ENCODE measurements around the gene KLRG1.

The KLRG1 gene

GRCh38 chr12:8989413-8989812 lies at the start of gene KLRG1:
Gene KLRG1 (plus strand): TSS chr12:8989546. CDS start chr12:8989636, 90 bp downstream.
- DNase-seq (ENCODE audit: low read depth in 2 of 2): no peak

DNA sequence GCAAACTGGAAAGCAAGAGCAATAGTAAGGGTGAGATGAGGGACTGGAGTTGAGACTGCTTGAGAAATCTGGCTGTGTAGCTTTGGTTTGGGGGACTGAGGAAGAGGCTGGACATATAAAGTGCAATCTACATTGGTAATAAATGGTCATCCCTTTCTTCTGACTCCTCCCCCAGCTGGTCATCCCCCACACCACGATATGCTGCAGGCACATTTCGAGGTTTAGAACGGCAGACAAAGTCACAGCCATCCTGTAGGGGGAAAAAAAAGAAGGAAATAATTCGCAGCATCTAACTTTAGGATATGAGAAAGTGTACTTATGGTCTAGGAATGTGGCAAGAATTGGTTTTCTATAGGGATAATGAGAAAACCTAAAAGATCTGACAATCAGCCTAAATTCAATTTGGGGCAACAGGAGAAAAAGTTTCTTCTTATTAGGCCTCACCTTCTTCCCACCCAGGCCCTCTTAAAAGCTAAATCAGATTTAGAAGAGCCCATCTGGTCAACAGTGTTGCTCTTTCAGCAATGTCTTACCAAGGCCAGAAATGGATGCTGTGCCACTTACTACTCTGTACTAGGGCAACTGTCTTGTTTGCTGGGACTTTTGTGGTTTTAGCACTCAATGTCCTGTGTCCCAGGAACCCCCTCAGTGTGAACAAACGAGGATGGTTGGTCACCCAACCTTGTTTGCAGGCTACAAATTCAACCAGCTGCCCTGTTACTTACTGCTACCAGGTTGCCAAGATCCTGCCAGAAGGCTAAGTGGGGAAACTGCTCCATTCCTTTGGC lies 47.5 kb upstream of the KLRG1 start:
- no peak for DNase-seq (ENCODE audit: low read depth in 2 of 2)

DNA sequence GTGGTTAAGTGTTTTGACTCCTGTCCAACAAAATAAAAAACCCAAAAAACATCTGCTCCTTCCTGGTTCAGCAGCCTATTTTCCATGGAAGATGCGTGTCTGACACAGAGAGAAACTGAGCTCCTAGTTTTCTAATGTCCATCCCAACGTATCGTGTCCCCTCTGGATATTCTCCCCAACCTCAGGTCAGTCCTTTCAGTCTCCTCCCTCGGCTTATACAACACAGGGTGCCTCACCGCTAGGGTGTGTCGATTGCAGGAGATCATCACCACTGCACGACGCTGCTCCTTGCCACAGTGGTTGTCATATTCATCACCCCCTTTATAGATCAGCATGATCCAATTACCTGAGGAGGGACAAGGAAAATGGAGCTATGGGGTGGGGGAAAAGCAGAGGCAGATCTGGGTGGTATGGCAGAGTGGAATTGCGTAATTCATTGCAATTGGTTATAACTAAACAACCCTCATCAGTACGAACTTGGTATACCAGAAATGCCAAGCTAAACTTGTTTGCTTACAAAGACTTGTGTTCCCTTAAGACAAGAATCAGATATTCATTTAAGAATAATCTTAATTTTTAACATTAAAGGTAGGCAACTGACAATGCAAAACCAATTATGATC lies 45.7 kb upstream of the KLRG1 start:
- DNase-seq (ENCODE audit: low read depth in 2 of 2): no peak

DNA sequence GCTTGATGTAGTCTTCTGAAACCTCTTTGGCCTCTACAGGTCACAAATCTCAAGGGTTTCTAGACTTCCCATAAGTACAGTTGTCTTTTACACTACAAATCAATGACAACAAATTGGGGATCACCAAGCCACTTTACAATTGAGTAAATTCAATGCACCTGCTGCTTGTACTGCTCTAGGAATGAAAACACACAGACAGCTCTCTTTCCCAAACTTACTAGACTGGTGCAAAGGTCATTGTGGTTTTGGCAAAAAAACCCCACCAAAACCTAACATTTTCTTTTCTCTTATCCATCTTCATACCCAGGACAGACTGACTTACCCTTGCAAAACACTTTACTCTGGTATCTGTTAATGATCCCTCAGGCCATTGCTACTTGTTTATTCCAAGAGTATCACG lies 42.6 kb upstream of the KLRG1 start:
- no peak for DNase-seq (ENCODE audit: low read depth in 2 of 2)

GRCh38 chr12:8947737-8948136 lies 41.6 kb upstream of the KLRG1 start:
- no peak for DNase-seq (ENCODE audit: low read depth in 2 of 2)

DNA sequence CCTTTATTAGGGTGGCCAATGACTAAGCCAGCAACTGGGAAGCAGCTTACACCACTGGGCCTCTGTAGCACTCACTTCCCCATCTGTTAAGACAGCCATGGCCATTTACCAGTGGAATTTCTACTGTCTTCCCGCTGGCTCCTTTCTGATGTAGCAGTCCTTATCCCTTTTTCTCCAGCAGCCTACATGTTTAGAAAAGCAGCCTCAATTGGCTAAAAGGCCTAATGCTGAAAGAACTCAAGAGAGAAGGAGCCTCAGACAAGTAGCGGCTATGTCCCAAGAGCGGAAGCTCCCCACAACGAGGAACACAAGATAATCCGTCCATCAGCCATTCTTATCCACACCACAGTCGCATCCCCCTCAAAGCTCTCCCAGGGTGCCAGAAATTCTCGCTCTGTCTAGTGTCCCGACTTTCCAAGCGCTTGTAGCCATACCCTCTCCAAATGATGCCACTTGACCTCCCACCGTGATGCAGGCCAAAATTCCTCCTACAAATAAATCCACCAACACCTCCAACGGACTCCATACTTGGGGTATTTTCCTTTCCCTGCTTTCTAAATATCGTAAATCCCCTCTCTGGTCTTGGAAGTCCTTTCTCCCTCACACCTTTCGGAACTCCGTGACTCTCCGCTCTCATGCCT lies 40.5 kb upstream of the KLRG1 start:
- DNase-seq (ENCODE audit: low read depth in 2 of 2): no peak

DNA sequence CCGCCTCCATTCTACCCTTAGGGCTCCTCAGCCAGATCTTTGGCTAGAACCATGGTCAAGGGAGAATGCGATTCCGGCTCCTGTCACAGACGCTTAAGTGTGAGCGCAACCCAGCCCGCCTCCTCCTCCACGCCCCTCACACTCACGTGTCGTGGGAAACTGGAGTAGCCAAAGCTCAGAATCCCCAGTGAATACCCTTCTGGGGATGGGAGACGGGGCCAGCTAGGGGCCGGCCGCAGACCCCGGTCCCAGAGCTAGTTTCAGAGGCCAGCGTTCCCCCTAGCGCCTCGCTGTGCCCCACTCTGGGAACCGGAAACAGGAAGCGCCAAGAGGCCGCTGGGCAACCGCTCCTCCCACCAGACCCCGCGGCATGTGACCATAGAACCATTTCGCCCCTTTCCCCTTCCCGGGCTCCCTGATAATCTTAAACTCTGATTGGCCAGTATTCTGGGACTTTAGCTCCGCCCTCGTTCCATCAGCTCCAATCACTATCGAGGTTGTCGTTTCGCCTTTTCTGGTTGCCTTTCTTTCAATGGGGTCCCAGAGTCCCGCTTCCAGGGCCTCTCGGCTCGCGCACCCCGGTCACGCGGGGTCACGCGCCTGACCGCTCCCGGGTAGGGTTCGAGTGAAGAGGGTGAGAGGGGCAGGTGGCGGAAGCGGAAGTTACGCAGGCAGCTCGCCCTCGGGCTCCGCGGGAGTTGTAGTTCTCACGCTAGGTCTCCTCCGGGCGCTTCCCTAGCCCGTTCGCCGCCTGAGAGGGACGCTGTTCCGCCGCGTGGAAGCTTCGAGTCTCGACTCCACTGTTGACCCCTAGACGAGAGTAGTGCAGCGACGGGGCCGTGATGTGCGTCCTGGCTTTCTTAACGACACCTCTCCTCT lies 39.8 kb upstream of the KLRG1 start, which contains the start of gene M6PR:
Gene M6PR, minus strand, starts transcription at position 304 of the 879 bp plus-strand sequence. CDS start 3,241 bp downstream, outside the sequence.
- peak; percentile 84 to 88 for DNase-seq (ENCODE audit: low read depth in 2 of 2)

- no peak for DNase-seq (ENCODE audit: low read depth in 2 of 2)
Measured at GRCh38 chr12:8950221-8950527, 39.2 kb upstream of the KLRG1 start.

DNA sequence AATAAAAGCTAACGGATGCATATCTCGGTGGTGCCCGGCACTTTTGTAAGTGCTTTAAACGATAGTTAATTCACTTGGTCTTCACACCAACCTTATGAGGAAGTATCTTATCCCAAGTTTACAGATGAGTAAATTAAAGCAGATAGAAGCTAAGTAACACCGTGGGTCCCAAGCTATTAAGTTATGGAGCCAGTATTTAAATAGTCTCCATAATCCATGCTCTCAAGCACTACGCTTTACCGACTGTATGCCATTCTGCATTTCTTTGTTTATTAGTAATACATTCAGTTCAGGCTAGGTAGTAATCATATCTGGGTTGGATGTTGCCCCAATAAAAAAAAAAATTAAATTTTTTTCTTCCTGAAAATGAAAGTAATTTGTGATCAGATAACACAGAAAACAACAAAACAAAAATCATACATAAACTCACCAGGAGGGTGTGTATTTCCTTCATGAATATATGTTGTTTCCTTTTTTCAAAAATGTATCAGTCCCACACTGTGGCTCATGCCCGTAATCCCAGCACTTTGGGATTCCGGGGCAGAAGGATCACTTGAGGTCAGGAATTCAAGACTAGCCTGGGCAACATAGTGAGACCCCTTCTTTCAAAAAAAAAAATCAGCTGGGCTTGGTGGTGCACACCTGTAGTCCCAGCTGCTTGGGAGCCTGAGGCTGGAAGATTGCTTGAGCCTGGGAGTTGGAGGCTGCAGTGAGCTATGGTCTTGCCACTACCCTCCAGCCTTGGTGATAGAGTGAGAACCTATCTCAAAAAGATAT lies 38.5 kb upstream of the KLRG1 start:
- no peak for DNase-seq (ENCODE audit: low read depth in 2 of 2)

GRCh38 chr12:8951744-8952143 lies 37.6 kb upstream of the KLRG1 start:
- DNase-seq (ENCODE audit: low read depth in 2 of 2): no peak

- DNase-seq (ENCODE audit: low read depth in 2 of 2): no peak
Measured at GRCh38 chr12:8953773-8954402, 35.5 kb upstream of the KLRG1 start.

GRCh38 chr12:8956073-8956472 lies 33.3 kb upstream of the KLRG1 start:
- no peak for DNase-seq (ENCODE audit: low read depth in 2 of 2)

DNA sequence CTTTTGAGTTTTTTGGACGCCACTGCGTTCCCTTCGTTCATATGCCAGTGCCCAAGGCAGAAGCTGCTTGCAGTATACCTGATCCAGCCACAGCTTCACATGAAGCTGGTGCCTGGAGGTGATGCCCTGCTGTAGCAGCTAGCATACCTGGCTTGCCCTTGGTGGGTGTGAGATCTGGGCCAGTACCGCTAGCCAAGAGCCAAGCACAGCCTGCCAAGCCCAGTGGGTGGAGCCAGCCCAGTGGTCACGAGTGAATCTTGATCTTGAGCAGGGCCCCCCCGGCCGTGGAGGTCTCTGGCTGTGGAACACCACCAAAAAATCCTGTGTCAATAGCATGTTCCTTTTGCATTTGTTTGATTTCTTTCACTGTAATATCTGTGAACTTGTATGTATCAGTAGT lies 32.6 kb upstream of the KLRG1 start:
- DNase-seq (ENCODE audit: low read depth in 2 of 2): no peak

DNA sequence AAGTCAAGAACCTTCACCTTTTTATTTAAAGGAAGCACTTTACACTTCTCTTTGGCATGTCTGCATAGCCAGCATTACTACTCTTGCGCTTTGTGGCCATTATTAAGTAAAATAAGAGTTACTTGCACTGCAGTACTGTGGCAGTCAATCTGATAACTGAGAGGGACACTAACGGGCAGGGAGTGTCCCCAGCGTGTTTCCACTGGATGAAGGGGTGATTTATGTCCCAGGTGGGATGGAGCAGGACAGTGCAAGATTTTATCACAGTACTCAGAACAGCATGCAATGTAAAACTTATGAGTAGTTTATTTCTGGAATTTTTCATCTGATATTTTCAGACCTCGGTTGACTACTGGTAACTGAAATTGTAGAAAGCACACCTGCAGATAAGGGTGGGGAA lies 31.8 kb upstream of the KLRG1 start:
- no peak for DNase-seq (ENCODE audit: low read depth in 2 of 2)

GRCh38 chr12:8958066-8958465 lies 31.3 kb upstream of the KLRG1 start:
- DNase-seq (ENCODE audit: low read depth in 2 of 2): no peak

GRCh38 chr12:8960176-8960575 lies 29.2 kb upstream of the KLRG1 start:
- DNase-seq (ENCODE audit: low read depth in 2 of 2): no peak

DNA sequence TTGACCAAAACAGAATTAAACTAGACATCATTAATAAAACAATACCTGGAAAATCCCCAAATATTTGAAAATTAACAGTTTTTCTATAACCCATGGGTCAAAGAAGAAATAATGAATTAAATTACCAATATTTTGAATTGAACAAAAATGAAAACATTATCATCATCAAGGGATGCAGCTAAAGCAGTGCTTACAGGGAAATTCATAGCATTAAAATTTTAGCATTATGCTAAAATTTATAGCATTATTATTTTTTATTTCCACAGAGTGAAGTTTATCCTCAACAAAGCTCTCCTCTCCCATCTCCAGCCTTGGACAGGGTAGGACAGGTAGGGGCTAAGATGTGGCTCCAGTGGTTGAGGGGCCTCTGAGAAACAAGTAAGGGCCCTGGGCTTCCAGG lies 20.6 kb upstream of the KLRG1 start:
- DNase-seq (ENCODE audit: low read depth in 2 of 2): no peak

GRCh38 chr12:8969861-8970411 lies 19.4 kb upstream of the KLRG1 start:
- no peak for DNase-seq (ENCODE audit: low read depth in 2 of 2)

- DNase-seq (ENCODE audit: low read depth in 2 of 2): no peak
Measured at GRCh38 chr12:8970432-8970831, 18.9 kb upstream of the KLRG1 start.

DNA sequence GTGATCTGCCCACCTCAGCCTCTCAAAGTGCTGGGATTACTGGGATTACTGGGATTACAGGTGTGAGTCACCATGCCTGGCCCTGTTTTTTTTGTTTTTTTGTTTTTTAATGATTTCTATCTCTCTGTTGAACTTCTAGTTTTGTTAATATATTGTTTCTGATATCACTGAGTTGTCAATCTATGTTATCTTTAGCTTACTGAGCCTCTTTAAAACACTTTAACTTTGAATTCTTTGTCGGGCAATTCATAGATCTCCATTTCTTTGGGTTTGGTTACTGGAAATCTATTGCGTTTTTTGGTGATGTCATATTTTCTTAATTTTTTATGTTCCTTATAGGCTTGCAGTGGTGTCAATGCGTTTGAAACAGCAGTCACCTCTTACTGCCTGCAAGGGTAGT lies 9.2 kb upstream of the KLRG1 start:
- DNase-seq (ENCODE audit: low read depth in 2 of 2): no peak
